MCF 10A (cell line): Measurements from ENCODE around the gene ZIK1. TPM values are rescaled to one million over a fixed set of nuclear protein-coding genes. Genes with fewer than 3 reads are reported as not detected.

Source experiments
- BruUV-seq: library from RNA; stranded (reverse); fragments of 400-500 nt; replicated peaks from 2 replicates; lab custom pipeline; 2021; lab: Mats Ljungman, UMichigan
- CTCF ChIA-PET: fragments of 300-600 bp; sonication (Branson Sonifier 250); formaldehyde crosslinking; extraction: SDS; loops from one replicate; lab custom pipeline; 2021; ENCODE audit warnings: antibody characterized with exemption, inconsistent platforms; lab: Yijun Ruan, JAX
- POLR2A ChIA-PET: fragments of 300-600, 350-650 bp; sonication (Branson Sonifier 250); formaldehyde crosslinking; extraction: SDS; loops from one replicate; lab custom pipeline; 2020; ENCODE audit warnings: antibody characterized with exemption, inconsistent platforms; lab: Yijun Ruan, JAX
- DNase-seq: peaks from one replicate; pipeline ENCODE4 v3.0.0-alpha.2; 2018; ENCODE audit not compliant: unreplicated experiment
- H3K27ac Mint-ChIP-seq: one replicate; pipeline ENCODE4 v1.8.0; 2022; ENCODE audit warnings: mild to moderate bottlenecking, low read depth, mixed read lengths; ENCODE audit not compliant: unreplicated experiment
- H3K27me3 Mint-ChIP-seq: one replicate; pipeline ENCODE4 v1.8.0; 2022; ENCODE audit warnings: mixed read lengths; ENCODE audit not compliant: insufficient read depth, unreplicated experiment
- H3K36me3 Mint-ChIP-seq: one replicate; pipeline ENCODE4 v1.8.0; 2022; ENCODE audit warnings: mild to moderate bottlenecking, moderate library complexity, mixed read lengths; ENCODE audit not compliant: insufficient read depth, unreplicated experiment
- H3K4me1 Mint-ChIP-seq: one replicate; pipeline ENCODE4 v1.8.0; 2022; ENCODE audit warnings: mixed read lengths; ENCODE audit not compliant: insufficient read depth, unreplicated experiment
- H3K4me3 Mint-ChIP-seq: one replicate; pipeline ENCODE4 v1.8.0; 2022; ENCODE audit warnings: mild to moderate bottlenecking, moderate library complexity, mixed read lengths; ENCODE audit not compliant: unreplicated experiment
- H3K9me3 Mint-ChIP-seq: one replicate; pipeline ENCODE4 v1.8.0; 2022; ENCODE audit warnings: mixed read lengths; ENCODE audit not compliant: unreplicated experiment
- intact Hi-C: fragments of 100-400 bp; cut with micrococcal nuclease; formaldehyde crosslinking; loops from 2 replicates; pipeline ENCODE4 v1.14.1; 2022
- total RNA-seq: library from RNA; stranded (reverse); gene quantifications from 2 replicates; pipeline ENCODE4 v1.2.3, GENCODE V29; 2022
- TF ChIP-seq, protein P1 (sequence below): fragments of 200-600 bp; IDR thresholded peaks from one replicate; pipeline ENCODE4 v1.8.0; 2022; ENCODE audit warnings: antibody characterized with exemption, mild to moderate bottlenecking; ENCODE audit not compliant: unreplicated experiment

ZIK1 gene
- total RNA-seq, 1 experiment from 2014 or later: not detected

DNA sequence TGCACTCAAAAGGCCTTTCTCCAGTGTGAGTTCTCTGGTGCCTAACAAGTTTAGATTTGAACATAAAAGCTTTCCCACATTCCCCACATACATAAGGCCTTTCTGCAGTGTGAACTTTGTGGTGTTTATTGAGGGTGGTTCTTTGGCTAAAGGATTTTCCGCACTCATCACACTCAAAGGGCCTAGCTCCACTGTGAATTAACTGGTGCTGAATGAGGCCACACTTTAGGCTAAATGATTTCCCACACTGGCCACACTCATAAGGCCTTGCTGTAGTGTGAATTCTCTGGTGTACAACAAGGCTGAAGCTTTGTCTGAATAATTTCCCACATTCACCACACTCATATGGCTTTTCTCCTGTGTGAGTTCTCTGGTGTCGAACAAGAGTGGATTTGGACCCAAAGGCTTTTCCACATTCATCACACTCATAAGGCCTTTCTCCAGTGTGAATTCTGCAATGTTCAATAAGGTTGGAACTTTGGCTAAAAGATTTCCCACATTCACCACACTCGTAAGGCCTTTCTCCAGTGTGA is 11.5 kb upstream of the ZIK1 start:
- ChIA-PET POLR2A (interaction anchor here (0.6 to 0.8 kb wide), 2 partner anchors 27 to 42 kb away, joined by 3 to 4 read pairs; partner anchors contain the start of genes ZNF134 and ZNF530), CTCF (no interaction called here)
- H3K4me3 Mint-ChIP-seq: no peak overlapping the region
- H3K9me3 Mint-ChIP-seq: peaks cover 51% of the 10 kb centered on the region
- no TSS peak for BruUV-seq
- no peak overlapping the region for H3K27ac Mint-ChIP-seq
- no peaks in the 10 kb centered on the region for H3K27me3 Mint-ChIP-seq
- TF ChIP-seq, protein P1, sequence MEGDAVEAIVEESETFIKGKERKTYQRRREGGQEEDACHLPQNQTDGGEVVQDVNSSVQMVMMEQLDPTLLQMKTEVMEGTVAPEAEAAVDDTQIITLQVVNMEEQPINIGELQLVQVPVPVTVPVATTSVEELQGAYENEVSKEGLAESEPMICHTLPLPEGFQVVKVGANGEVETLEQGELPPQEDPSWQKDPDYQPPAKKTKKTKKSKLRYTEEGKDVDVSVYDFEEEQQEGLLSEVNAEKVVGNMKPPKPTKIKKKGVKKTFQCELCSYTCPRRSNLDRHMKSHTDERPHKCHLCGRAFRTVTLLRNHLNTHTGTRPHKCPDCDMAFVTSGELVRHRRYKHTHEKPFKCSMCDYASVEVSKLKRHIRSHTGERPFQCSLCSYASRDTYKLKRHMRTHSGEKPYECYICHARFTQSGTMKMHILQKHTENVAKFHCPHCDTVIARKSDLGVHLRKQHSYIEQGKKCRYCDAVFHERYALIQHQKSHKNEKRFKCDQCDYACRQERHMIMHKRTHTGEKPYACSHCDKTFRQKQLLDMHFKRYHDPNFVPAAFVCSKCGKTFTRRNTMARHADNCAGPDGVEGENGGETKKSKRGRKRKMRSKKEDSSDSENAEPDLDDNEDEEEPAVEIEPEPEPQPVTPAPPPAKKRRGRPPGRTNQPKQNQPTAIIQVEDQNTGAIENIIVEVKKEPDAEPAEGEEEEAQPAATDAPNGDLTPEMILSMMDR: no peak
- H3K36me3 Mint-ChIP-seq: peaks cover 54% of the 10 kb centered on the region
- peaks cover 9% of the 10 kb centered on the region for H3K4me1 Mint-ChIP-seq
- intact Hi-C loops: loop anchor here (10.0 kb wide), 1 partner anchor 342 kb away; the partner anchor contains the start of gene ZNF417
- DNase-seq: no peak

DNA sequence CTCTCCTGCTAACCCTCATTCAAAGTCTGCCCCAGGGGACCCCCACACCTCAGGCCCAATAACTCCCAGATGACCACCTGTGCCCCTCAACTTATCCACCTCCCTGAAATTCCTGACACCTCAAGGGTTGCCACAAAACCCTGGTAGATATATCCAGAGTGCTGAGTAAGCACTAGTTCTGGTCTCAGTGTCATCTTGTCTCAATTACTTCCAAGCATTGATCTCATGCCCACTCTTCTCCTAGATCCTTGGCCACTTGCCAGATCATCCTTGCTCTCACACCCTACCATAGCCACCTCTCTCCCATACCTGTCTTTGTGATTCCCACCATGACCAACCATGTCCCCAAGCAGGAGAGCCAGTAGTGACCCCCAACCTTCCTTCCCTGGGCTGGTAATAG is 7.3 kb upstream of the ZIK1 start:
- peaks cover 57% of the 10 kb centered on the region for H3K36me3 Mint-ChIP-seq
- H3K9me3 Mint-ChIP-seq: peaks cover 43% of the 10 kb centered on the region
- TF ChIP-seq, protein P1: no peak
- H3K27me3 Mint-ChIP-seq: no peaks in the 10 kb centered on the region
- no peak overlapping the region for H3K4me3 Mint-ChIP-seq
- peaks cover 17% of the 10 kb centered on the region for H3K4me1 Mint-ChIP-seq
- no peak for DNase-seq
- CTCF ChIA-PET: no interaction called here
- BruUV-seq: no TSS peak
- POLR2A ChIA-PET: no interaction called here
- no peak overlapping the region for H3K27ac Mint-ChIP-seq
- intact Hi-C loops: loop anchor here (10.0 kb wide), 1 partner anchor 338 kb away; the partner anchor contains the start of gene ZNF417

DNA sequence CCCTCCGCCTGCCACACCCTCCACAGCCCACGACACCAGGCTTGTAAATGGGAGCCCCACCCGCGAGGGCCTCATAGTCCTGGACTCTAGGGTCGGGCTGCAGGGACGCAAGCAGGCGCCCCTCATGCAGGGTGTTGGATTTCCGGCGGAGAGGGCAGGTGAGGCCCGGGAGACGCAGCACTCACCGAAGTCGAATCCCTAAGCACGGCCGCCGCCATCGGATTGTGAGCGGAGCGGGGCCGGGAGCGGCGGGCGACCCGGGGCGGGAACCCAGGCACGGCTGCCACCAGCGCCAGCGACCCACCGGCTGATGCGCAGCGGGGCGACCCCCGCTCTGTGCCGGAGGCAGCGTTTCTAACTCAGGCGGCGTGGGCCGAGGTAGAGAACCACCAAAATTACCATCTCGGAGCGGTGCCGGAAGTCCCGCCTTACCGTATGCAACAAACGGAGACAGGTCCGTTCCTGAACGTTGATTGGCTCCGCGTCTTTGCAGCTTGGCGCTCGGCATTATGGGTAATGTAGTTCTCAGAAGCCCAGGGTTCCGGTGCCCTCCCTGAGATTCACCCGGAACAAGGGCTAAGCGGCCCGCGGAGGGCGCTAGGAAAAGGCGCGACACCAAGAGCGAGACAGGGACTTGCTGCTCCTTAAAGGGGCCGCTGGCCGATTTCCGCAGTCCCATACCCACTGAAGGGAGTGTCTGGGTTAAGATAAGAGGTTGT is 5.3 kb upstream of the ZIK1 start, which contains the start of gene ZNF416:
TSS of gene ZNF416 (minus strand) at position 425 of the 719 bp plus-strand sequence. CDS start at position 218, 207 bp downstream.
- ChIA-PET CTCF (interaction anchor here (0.5 to 0.8 kb wide), 3 partner anchors 12 to 1245 kb away, joined by 3 to 4 read pairs (median 3); no protein-coding TSS in a partner anchor), POLR2A (interaction anchor here (1.0 to 1.3 kb wide), 5 partner anchors 9 to 143 kb away, joined by 3 to 9 read pairs (median 4); partner anchors contain the start of genes ZNF134, ZNF530 and ZNF551)
- H3K36me3 Mint-ChIP-seq: peaks cover 41% of the 10 kb centered on the region
- DNase-seq: peak; percentile 99
- no peaks in the 10 kb centered on the region for H3K27me3 Mint-ChIP-seq
- TF ChIP-seq, protein P1: no peak
- BruUV-seq: TSS peak; percentile 60
- intact Hi-C loops: loop anchor here (2.0 to 10.0 kb wide), 2 partner anchors 20 to 336 kb away; partner anchors contain the start of genes ZNF417 and ZNF530
- H3K9me3 Mint-ChIP-seq: peaks cover 49% of the 10 kb centered on the region
- peak within 1 kb of the TSS; percentile 62 for H3K27ac Mint-ChIP-seq
- peak within 1 kb of the TSS; percentile 75 for H3K4me3 Mint-ChIP-seq
- H3K4me1 Mint-ChIP-seq: peaks cover 17% of the 10 kb centered on the region

DNA sequence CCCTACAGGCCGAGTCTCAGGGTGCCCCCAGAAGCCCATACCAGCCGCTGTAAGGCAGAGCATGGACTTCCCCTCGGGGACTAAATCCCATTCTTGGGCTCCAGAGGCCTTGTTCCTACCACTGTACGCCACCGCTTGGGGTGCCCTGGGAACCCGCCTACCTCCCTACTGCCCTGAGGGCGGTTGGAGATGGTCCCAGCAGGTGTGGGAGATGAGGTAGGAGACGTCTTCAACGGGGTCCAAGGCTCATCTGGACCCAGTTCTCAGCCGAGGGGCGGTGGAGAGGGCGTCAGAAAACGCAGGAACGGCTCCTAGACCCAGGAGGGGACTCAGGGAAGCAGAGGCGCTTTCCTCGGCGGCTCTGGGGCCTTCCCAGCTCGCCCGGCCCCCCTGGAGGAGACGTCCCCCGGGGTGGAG is 833 bp upstream of the ZIK1 start:
- no TSS peak for BruUV-seq
- Mint-ChIP-seq H3K36me3 (no peaks in the 10 kb centered on the region), H3K27ac (no peak overlapping the region), H3K9me3 (peaks cover 34% of the 10 kb centered on the region), H3K4me1 (peaks cover 4% of the 10 kb centered on the region), H3K4me3 (no peak overlapping the region), H3K27me3 (no peaks in the 10 kb centered on the region)
- intact Hi-C loops: no loop called here
- TF ChIP-seq, protein P1: no peak
- ChIA-PET CTCF (interaction anchor here (0.6 kb wide), 1 partner anchor 15 kb away, joined by 5 read pairs; no protein-coding TSS in a partner anchor), POLR2A (interaction anchor here (0.6 to 0.7 kb wide), 2 partner anchors 47 to 181 kb away, joined by 3 read pairs; no protein-coding TSS in a partner anchor)
- no peak for DNase-seq
